ENCODE measurements around the gene HMG20A. TPM values are rescaled to one million over a fixed set of nuclear protein-coding genes. Genes with fewer than 3 reads are reported as not detected.

Gene HMG20A
- polyA plus RNA-seq, 1 donor from 2014 or later = 52.2 TPM

DNA sequence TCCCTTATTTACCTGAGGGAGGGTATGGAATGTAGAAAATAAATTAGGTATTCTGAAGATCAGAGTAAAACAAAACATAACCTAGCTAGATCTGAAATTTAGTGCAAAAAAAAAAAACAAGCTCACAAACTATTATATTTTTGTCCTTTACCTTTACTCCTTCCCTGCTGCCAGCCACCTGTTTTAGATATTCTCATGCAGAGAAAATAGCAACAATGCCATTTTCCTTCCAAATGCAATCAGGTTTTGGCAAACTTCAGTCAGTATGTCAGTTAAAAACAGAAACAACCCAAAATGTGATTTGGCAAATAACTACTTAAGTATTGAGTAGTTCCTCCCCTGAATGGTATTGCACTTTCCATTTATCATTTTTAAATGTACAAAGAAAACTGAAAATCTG, 36.6 kb upstream of the HMG20A start:
- H3K36me3 ChIP-seq (ENCODE audit: insufficient read depth, low read length) = no peaks in the 10 kb centered on the region
- no peak overlapping the region for H2AFZ ChIP-seq (ENCODE audit: low read depth, low read length)
- H3K4me2 ChIP-seq (ENCODE audit: low read length) = no peak overlapping the region
- H3K27ac ChIP-seq (ENCODE audit: low read length) = no peak overlapping the region
- H3K9ac ChIP-seq (ENCODE audit: low read length) = no peak overlapping the region
- H3K9me2 ChIP-seq (ENCODE audit: insufficient read depth, low read length) = no peaks in the 10 kb centered on the region
- H3K27me3 ChIP-seq (ENCODE audit: insufficient read depth, low read depth, low read length) = no peaks in the 10 kb centered on the region
- no peaks in the 10 kb centered on the region for H3K9me3 ChIP-seq (ENCODE audit: low read length)
- H3K4me3 ChIP-seq (ENCODE audit: low read length) = no peak overlapping the region
- H3F3A ChIP-seq (ENCODE audit: insufficient read depth, low read length, poor library complexity, severe bottlenecking) = no peaks in the 10 kb centered on the region
- TF ChIP-seq MXI1 (conservative IDR thresholded peaks at IDR 0.05; ENCODE audit: poor library complexity, severe bottlenecking) (no peak), TAF1 (IDR thresholded peaks at IDR 0.05; ENCODE audit: low read depth) (no peak), EZH2 (IDR thresholded peaks at IDR 0.05; ENCODE audit: borderline replicate concordance, insufficient read depth, low read length, poor library complexity, severe bottlenecking) (no peak), SMC3 (conservative IDR thresholded peaks at IDR 0.05; ENCODE audit: poor library complexity) (no peak), EP300 (conservative IDR thresholded peaks at IDR 0.05; ENCODE audit: poor library complexity, severe bottlenecking) (no peak), POLR2AphosphoS5 (IDR thresholded peaks at IDR 0.05) (no peak), RAD21 (conservative IDR thresholded peaks at IDR 0.05) (no peak)
- TF ChIP-seq, protein P1, sequence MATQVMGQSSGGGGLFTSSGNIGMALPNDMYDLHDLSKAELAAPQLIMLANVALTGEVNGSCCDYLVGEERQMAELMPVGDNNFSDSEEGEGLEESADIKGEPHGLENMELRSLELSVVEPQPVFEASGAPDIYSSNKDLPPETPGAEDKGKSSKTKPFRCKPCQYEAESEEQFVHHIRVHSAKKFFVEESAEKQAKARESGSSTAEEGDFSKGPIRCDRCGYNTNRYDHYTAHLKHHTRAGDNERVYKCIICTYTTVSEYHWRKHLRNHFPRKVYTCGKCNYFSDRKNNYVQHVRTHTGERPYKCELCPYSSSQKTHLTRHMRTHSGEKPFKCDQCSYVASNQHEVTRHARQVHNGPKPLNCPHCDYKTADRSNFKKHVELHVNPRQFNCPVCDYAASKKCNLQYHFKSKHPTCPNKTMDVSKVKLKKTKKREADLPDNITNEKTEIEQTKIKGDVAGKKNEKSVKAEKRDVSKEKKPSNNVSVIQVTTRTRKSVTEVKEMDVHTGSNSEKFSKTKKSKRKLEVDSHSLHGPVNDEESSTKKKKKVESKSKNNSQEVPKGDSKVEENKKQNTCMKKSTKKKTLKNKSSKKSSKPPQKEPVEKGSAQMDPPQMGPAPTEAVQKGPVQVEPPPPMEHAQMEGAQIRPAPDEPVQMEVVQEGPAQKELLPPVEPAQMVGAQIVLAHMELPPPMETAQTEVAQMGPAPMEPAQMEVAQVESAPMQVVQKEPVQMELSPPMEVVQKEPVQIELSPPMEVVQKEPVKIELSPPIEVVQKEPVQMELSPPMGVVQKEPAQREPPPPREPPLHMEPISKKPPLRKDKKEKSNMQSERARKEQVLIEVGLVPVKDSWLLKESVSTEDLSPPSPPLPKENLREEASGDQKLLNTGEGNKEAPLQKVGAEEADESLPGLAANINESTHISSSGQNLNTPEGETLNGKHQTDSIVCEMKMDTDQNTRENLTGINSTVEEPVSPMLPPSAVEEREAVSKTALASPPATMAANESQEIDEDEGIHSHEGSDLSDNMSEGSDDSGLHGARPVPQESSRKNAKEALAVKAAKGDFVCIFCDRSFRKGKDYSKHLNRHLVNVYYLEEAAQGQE (IDR thresholded peaks at IDR 0.05; ENCODE audit: borderline replicate concordance) = no peak
- TF ChIP-seq, protein P2, sequence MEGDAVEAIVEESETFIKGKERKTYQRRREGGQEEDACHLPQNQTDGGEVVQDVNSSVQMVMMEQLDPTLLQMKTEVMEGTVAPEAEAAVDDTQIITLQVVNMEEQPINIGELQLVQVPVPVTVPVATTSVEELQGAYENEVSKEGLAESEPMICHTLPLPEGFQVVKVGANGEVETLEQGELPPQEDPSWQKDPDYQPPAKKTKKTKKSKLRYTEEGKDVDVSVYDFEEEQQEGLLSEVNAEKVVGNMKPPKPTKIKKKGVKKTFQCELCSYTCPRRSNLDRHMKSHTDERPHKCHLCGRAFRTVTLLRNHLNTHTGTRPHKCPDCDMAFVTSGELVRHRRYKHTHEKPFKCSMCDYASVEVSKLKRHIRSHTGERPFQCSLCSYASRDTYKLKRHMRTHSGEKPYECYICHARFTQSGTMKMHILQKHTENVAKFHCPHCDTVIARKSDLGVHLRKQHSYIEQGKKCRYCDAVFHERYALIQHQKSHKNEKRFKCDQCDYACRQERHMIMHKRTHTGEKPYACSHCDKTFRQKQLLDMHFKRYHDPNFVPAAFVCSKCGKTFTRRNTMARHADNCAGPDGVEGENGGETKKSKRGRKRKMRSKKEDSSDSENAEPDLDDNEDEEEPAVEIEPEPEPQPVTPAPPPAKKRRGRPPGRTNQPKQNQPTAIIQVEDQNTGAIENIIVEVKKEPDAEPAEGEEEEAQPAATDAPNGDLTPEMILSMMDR (IDR thresholded peaks at IDR 0.05; ENCODE audit: poor library complexity, severe bottlenecking) = no peak
- H4K20me1 ChIP-seq (ENCODE audit: insufficient read depth) = no peaks in the 10 kb centered on the region
- H3K79me2 ChIP-seq (replicated peaks; ENCODE audit: insufficient read depth, low read length) = no peaks in the 10 kb centered on the region

DNA sequence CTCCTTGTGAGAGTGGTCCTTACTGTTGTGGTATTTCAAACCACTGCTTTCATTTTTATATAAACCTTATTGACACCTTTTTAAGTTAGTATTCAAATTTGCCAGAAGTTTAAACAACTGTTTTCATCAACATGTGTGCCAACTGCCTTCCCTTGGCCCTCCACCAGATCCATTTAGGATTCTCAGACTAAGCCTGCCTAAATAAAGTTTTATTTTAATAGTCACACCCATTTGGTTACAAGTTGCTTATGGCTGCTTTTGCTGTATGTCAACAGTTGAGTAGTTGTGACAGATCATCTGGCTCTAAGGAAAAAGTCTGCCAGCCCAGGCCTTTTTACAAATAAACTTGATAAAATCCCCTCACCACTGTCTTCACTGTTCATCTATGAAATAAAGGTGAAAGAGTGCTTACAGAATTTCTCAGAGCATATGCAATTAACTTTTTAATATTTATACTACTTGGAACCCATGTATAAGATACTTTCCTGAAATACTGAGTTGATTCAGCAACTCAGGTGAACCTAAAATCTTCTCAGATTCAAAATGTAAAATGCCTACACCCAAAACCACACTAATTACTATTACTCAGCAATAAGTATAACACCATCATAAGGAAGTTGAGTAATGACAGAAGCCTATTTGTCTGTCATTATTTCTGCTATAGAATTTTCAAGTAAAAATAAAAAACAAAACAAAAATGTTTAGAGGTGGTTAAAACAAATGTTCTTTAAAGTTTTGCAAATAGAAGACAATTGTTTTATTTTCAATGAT, 35.9 kb upstream of the HMG20A start:
- TF ChIP-seq, protein P2 (IDR thresholded peaks at IDR 0.05; ENCODE audit: poor library complexity, severe bottlenecking) = no peak
- TF ChIP-seq SMC3 (conservative IDR thresholded peaks at IDR 0.05; ENCODE audit: poor library complexity) = no peak
- TF ChIP-seq RAD21 (conservative IDR thresholded peaks at IDR 0.05) = no peak
- no peak for TF ChIP-seq POLR2AphosphoS5 (IDR thresholded peaks at IDR 0.05)
- TF ChIP-seq MXI1 (conservative IDR thresholded peaks at IDR 0.05; ENCODE audit: poor library complexity, severe bottlenecking) = no peak
- TF ChIP-seq, protein P1 (IDR thresholded peaks at IDR 0.05; ENCODE audit: borderline replicate concordance) = no peak
- TF ChIP-seq EZH2 (IDR thresholded peaks at IDR 0.05; ENCODE audit: borderline replicate concordance, insufficient read depth, low read length, poor library complexity, severe bottlenecking) = no peak
- TF ChIP-seq TAF1 (IDR thresholded peaks at IDR 0.05; ENCODE audit: low read depth) = no peak
- TF ChIP-seq EP300 (conservative IDR thresholded peaks at IDR 0.05; ENCODE audit: poor library complexity, severe bottlenecking) = no peak
- H3K79me2 ChIP-seq (replicated peaks; ENCODE audit: insufficient read depth, low read length) = no peaks in the 10 kb centered on the region
- H4K20me1 ChIP-seq (ENCODE audit: insufficient read depth) = no peaks in the 10 kb centered on the region
- H3K9me2 ChIP-seq (ENCODE audit: insufficient read depth, low read length) = no peaks in the 10 kb centered on the region
- no peak overlapping the region for H3K4me2 ChIP-seq (ENCODE audit: low read length)
- H3K9ac ChIP-seq (ENCODE audit: low read length) = no peak overlapping the region
- no peak overlapping the region for H3K4me3 ChIP-seq (ENCODE audit: low read length)
- no peaks in the 10 kb centered on the region for H3K9me3 ChIP-seq (ENCODE audit: low read length)
- no peaks in the 10 kb centered on the region for H3F3A ChIP-seq (ENCODE audit: insufficient read depth, low read length, poor library complexity, severe bottlenecking)
- H3K27me3 ChIP-seq (ENCODE audit: insufficient read depth, low read depth, low read length) = no peaks in the 10 kb centered on the region
- H3K27ac ChIP-seq (ENCODE audit: low read length) = no peak overlapping the region
- H2AFZ ChIP-seq (ENCODE audit: low read depth, low read length) = no peak overlapping the region
- no peaks in the 10 kb centered on the region for H3K36me3 ChIP-seq (ENCODE audit: insufficient read depth, low read length)
